Measurements from ENCODE around the gene ZNF197. TPM values are rescaled to one million over a fixed set of nuclear protein-coding genes. Genes with fewer than 3 reads are reported as not detected.

ZNF197 gene
- total RNA-seq, 1 experiment from 2014 or later = 16.4 TPM

- H3K27ac Mint-ChIP-seq = no peak overlapping the region
- ATAC-seq (no peak), DNase-seq (ENCODE audit: low spot score) (no peak)
- H3K27me3 Mint-ChIP-seq (ENCODE audit: low read depth) = peaks cover 18% of the 10 kb centered on the region
- H3K4me3 Mint-ChIP-seq = no peak overlapping the region
- H3K4me1 Mint-ChIP-seq = no peaks in the 10 kb centered on the region
- CTCF ChIA-PET = no interaction called here
- TF ChIP-seq HMGXB4 (CRISPR knock-in tag; IDR thresholded peaks at IDR 0.05) (no peak), ZNF425 (CRISPR knock-in tag; conservative IDR thresholded peaks at IDR 0.05) (no peak), FOXP4 (CRISPR knock-in tag; IDR thresholded peaks at IDR 0.05) (no peak), HMGA2 (CRISPR knock-in tag; IDR thresholded peaks at IDR 0.05) (no peak), TP53 (CRISPR knock-in tag; IDR thresholded peaks at IDR 0.05) (no peak), NR2C2 (CRISPR knock-in tag; IDR thresholded peaks at IDR 0.05) (no peak), PRRX2 (CRISPR knock-in tag; IDR thresholded peaks at IDR 0.05) (no peak), TCF7 (CRISPR knock-in tag; IDR thresholded peaks at IDR 0.05; ENCODE audit: low read depth) (no peak), MYBL2 (CRISPR knock-in tag; IDR thresholded peaks at IDR 0.05) (no peak), FOXP1 (CRISPR knock-in tag; IDR thresholded peaks at IDR 0.05; ENCODE audit: borderline replicate concordance) (no peak), ATF2 (CRISPR knock-in tag; IDR thresholded peaks at IDR 0.05; ENCODE audit: borderline replicate concordance, low read depth) (no peak), CBFB (CRISPR knock-in tag; IDR thresholded peaks at IDR 0.05; ENCODE audit: low read depth) (no peak), NFATC4 (CRISPR knock-in tag; IDR thresholded peaks at IDR 0.05) (no peak), STAT6 (CRISPR knock-in tag; conservative IDR thresholded peaks at IDR 0.05; ENCODE audit: low read depth) (no peak), MAX (CRISPR knock-in tag; IDR thresholded peaks at IDR 0.05) (no peak), SMAD4 (CRISPR knock-in tag; IDR thresholded peaks at IDR 0.05) (no peak), JUN (CRISPR knock-in tag; IDR thresholded peaks at IDR 0.05) (no peak)
- peaks cover 4% of the 10 kb centered on the region for H3K36me3 Mint-ChIP-seq
- POLR2A ChIA-PET = no interaction called here
- H3K9me3 Mint-ChIP-seq = peaks cover 32% of the 10 kb centered on the region
These were observed 49.4 kb downstream of the ZNF197 start for GRCh38 chr3:44674211-44674610.

Data from WTC11 (cell line).